NB4 (cell line): ENCODE data around the gene VAV2.

Experiments
- MAX ChIP-seq: IDR thresholded peaks from 2 replicates; pipeline ENCODE4 v1.6.1; 2011; ENCODE audit warnings: low read depth, low read length
- POLR2A ChIP-seq: IDR thresholded peaks from 2 replicates; pipeline ENCODE4 v1.6.1; 2011; ENCODE audit warnings: mild to moderate bottlenecking; ENCODE audit not compliant: insufficient read length; ENCODE audit errors: extremely low read depth
- TF ChIP-seq, protein P1 (sequence below): IDR thresholded peaks from one replicate; pipeline ENCODE4 v1.5.1; 2012; ENCODE audit warnings: low read depth, low read length

DNA sequence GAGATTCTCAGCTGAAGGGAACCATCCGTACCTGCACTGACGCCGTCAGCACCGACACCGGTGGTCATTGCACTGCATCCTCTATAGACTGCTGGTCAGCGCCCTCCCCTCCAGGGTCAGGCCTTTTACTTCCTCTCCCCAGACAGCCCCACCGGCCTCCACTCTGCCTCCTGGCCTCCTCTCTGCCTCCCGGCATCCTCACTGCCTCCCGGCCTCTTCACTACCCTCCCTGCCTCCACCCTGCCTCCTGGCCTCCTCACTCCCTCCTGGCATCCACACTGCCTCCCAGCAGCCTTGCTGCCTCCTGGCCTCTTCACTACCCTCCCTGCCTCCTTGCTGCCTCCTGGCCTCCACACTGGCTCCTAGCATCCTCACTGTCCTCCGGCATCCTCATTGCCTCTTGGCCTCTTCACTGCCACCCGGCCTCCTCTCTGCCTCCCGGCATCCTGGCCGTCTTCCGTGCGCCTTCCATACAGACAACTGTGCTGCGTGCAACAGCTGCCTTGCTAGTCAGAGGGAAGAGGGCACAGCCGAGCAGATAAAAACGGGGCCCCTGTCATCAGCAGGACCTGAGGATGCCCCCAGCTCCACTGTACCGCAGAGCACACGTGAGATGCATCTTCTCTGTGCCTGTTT lies 62.0 kb downstream of the VAV2 start:
- TF ChIP-seq, protein P1, sequence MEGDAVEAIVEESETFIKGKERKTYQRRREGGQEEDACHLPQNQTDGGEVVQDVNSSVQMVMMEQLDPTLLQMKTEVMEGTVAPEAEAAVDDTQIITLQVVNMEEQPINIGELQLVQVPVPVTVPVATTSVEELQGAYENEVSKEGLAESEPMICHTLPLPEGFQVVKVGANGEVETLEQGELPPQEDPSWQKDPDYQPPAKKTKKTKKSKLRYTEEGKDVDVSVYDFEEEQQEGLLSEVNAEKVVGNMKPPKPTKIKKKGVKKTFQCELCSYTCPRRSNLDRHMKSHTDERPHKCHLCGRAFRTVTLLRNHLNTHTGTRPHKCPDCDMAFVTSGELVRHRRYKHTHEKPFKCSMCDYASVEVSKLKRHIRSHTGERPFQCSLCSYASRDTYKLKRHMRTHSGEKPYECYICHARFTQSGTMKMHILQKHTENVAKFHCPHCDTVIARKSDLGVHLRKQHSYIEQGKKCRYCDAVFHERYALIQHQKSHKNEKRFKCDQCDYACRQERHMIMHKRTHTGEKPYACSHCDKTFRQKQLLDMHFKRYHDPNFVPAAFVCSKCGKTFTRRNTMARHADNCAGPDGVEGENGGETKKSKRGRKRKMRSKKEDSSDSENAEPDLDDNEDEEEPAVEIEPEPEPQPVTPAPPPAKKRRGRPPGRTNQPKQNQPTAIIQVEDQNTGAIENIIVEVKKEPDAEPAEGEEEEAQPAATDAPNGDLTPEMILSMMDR: no peak
- TF ChIP-seq POLR2A (no peak), MAX (no peak)
